Fibroblast of lung (primary cell): ENCODE results near the gene SLC44A5.

Experiments used
- CTCF ChIP-seq, 2 donors: IDR thresholded peaks in 1 of 2; conservative IDR thresholded peaks in 1 of 2; 1 replicate in 1 of 2; 2 replicates in 1 of 2; pipeline ENCODE4 v1.5.1; 2011 to 2012; ENCODE audit warnings: low read length in 2 of 2, control low read depth in 1 of 2, inconsistent platforms in 1 of 2, low read depth in 1 of 2, mild to moderate bottlenecking in 1 of 2
- EZH2 ChIP-seq: IDR thresholded peaks from 2 replicates; pipeline ENCODE4 v1.5.1; 2012; ENCODE audit warnings: low read length, control low read depth, mild to moderate bottlenecking; ENCODE audit errors: missing control alignments

DNA sequence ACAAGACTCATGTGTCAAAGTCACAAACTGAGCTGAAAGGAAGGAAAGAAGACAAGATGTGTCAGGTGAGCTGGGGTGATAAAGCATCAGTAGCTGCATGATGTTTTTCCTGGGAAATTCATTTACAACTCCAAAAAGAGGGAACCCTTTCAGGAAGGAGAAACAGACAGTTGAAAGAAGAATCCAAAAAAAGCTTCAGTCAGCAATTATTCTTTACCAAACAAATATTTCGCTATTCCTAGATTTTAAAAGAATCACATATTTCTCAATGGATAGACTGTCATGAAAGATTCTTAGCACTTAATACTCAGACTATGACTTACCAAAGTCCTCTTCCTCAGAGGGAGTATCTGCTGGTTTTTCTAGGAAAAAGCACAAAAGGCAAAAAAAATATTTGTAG lies 214.7 kb downstream of the SLC44A5 start:
- TF ChIP-seq CTCF (conservative IDR thresholded peaks at IDR 0.05 in 1 of 2, IDR thresholded peaks at IDR 0.05 in 1 of 2; ENCODE audit: low read depth in 1 of 2, low read length in 2 of 2) (no peak), EZH2 (no peak)
